Measurements from ENCODE around the gene PPP1R12B.
"Not testable (repeated sequence)": the region's sequence is repeated elsewhere in the genome, so short reads cannot be mapped to it uniquely, and the experiment has no call there.

The PPP1R12B gene

DNA sequence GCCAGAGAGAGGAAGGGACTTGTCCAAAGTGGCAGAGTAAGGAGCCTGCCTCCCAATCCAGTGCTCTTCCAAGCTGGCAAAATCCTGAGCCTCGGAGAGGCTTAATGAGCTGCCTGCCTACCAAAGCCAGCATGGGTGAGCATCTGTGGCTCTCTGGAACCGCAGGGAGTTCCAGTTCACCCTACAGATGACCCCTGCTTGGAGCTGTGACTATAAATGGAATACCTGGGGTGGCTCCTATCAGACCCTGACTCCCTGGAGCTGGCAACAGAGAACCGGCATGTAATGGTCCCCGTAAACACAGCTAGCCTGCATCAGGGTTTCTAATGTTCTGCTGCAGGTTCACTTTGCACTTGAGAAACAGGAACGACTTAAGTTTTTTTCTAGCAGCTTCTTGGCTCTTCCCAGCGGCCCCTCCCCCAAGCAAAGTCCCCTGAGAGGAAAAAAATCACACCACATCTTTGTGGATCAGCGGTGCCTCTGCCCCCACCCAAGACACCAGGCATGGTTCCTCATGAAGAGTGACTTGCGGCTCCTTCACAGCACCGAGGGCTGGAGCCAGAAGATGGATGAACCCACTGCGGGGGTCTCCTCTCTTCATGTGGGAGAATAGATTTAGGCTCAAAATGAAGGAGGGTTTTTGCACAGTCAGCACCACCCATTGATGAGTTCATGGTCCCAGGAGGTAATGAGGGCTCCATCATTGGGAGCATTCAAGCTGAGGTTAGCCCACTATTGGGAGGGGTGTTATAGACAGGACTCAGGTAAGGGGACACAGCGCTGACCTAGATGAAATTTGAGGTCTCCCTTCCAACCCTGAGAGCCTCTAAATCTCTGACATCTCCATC, 282.8 kb downstream of the PPP1R12B start:
- Mint-ChIP-seq H3K27ac (no peak overlapping the region), H3K27me3 (peaks cover 44% of the 10 kb centered on the region), H3K36me3 (ENCODE audit: low read depth) (no peaks in the 10 kb centered on the region), H3K9me3 (no peaks in the 10 kb centered on the region), H3K4me3 (no peak overlapping the region), H3K4me1 (ENCODE audit: low read depth) (peaks cover 40% of the 10 kb centered on the region)
- DNase-seq, result no peak

DNA sequence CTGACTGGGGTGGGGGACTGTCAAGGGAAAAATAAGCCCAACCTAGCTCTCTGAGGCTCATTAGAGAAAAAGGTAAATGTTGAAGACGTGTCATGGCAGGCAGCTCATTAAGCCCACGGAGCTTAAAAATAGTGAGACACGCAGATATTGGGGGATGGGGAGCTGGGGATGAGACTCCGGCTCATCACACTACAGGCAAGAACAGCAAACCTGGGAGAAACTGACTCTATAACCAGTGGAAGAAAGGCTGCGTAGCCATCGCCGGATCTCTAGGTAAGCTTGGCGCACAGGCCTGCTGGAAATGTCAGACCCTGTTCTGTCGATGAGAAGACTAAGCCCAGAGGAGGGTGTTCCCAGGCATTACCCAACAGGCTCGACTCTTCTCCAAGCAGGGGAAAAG, 283.7 kb downstream of the PPP1R12B start:
- Mint-ChIP-seq H3K9me3 (no peaks in the 10 kb centered on the region), H3K4me1 (ENCODE audit: low read depth) (peaks cover 37% of the 10 kb centered on the region), H3K27me3 (peaks cover 47% of the 10 kb centered on the region), H3K36me3 (ENCODE audit: low read depth) (no peaks in the 10 kb centered on the region), H3K27ac (no peak overlapping the region), H3K4me3 (no peak overlapping the region)
- DNase-seq, result no peak

DNA sequence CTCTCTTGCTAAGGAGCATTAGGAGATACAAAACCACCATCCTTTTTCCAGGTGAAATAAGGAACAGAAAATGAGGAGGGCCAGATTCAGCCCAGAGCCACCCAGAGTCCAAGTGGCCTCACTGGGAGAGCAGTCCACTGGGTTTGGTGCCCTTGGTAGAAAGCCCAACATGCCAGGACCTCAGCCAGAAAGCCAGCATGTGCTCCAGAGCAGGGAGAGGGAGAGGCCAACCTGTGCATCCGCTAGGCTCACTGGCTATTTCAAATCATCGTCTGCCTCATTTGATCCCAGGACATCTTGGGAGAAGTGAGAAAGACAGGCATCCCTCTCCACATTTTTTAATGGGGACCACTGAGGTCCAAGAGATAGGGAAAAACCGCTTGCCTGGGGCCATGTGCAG, 287.7 kb downstream of the PPP1R12B start:
- H3K4me1 Mint-ChIP-seq (ENCODE audit: low read depth); H3K9me3 Mint-ChIP-seq; H3K4me3 Mint-ChIP-seq; H3K27ac Mint-ChIP-seq; DNase-seq; H3K36me3 Mint-ChIP-seq (ENCODE audit: low read depth): not testable (repeated sequence)
- H3K27me3 Mint-ChIP-seq, result peaks cover 63% of the 10 kb centered on the region

DNA sequence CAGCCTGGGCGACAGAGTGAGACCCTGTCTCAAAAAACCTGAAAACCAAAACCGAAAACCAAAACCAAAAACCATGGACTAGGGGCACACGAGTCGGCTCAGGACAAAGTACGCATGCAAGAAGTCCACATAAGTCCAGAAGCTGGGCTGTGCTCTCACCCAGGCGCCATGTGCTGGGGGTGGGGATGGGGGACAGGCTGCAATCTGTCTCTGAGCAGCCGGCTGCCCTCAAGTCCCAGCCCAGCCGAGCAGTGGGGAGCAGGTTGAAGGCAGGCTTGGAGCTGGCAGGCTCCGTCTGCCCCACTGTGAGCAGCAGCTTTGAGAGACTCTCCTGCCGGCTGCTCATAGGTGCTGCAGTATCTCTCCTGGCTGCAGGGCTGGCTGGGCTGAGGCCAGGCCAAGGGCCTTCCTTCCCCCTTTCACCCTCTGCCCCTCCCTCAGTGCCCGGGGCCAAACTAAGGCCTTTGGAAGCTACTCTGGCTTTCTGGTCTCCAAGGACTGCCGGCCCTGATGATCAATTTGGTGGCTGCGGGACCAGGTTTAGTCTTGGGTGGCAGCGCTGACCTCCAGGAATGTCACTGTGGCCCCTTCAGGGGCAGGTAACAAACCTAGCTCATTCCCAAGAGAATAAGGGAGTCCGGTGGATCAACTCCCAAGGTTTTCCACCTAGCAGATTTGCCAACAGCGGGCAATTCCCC, 289.0 kb downstream of the PPP1R12B start:
- DNase-seq; H3K9me3 Mint-ChIP-seq; H3K4me1 Mint-ChIP-seq (ENCODE audit: low read depth); H3K4me3 Mint-ChIP-seq; H3K36me3 Mint-ChIP-seq (ENCODE audit: low read depth); H3K27ac Mint-ChIP-seq: not testable (repeated sequence)
- H3K27me3 Mint-ChIP-seq, result peaks cover 65% of the 10 kb centered on the region

DNA sequence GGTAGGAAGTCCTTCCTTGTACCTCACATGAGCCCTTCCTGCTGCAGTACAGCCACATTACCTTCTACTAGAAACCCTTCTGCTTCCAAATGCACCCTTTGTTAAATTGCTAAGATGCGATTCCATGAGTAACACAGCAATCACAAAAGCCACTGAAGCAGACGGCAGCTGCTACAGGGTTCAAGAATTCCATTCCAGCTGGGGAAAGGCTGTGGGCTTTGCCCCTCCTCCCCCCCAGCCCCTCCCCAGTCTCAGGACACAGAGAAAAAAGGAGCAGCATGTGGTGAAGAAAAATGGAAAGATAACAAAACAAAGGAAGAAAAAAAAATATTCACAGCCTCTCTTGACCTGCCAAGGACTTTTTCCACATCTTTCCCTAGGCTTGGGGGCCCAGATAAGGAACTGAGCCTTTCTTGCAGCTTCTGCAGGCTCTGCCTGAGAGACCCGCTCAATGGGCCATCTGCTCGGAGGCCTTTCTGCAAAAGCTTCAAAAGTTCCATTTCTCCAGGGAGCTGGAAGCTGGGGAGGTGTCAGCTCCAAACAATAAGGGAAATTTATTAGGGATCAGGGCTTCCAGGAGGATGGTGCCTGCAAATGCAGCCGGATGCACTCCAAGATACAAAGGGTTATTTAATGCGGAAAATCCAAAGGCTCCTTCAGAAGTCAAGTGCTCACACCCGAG, 289.7 kb downstream of the PPP1R12B start:
- Mint-ChIP-seq H3K27ac (no peak overlapping the region), H3K9me3 (no peaks in the 10 kb centered on the region)

DNA sequence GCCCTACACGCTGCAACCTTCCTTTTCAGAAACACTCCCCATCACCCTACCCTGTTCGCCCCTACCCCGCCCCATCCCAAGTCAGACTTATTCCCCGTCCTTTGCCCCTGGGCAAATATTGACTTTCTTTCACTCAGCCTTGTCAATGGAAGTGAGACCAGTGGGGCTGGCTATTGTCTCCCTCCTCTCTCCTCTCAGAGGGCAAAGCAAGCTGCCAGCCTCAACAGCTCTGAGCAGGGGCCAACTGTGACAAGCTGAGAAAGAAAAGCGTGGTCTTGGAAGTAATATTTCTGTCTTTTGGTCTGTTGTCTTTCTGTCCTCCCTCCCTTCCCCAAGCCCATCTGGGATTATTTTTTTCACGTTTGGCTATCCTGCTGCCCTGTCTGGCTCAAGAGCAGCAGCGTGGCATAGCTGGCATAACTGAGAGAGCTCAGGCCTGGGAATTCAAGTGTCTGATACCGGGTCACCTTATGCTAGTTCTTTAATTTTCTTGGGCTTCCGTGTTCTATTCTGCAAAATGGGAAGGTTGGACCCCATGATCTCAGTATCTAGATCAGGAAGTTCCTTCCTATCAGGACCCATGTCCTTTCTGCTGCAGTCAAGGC, 290.3 kb downstream of the PPP1R12B start:
- H3K9me3 Mint-ChIP-seq; H3K4me3 Mint-ChIP-seq; DNase-seq; H3K36me3 Mint-ChIP-seq (ENCODE audit: low read depth); H3K27ac Mint-ChIP-seq: not testable (repeated sequence)
- Mint-ChIP-seq H3K27me3 (peaks cover 72% of the 10 kb centered on the region), H3K4me1 (ENCODE audit: low read depth) (peaks cover 15% of the 10 kb centered on the region)

More for the DNA sequence above, 289.7 kb downstream of the PPP1R12B start:
- Mint-ChIP-seq H3K27me3 (peaks cover 66% of the 10 kb centered on the region), H3K4me1 (ENCODE audit: low read depth) (peaks cover 11% of the 10 kb centered on the region), H3K4me3 (no peak overlapping the region), H3K36me3 (ENCODE audit: low read depth) (no peaks in the 10 kb centered on the region)
- DNase-seq, result no peak

DNA sequence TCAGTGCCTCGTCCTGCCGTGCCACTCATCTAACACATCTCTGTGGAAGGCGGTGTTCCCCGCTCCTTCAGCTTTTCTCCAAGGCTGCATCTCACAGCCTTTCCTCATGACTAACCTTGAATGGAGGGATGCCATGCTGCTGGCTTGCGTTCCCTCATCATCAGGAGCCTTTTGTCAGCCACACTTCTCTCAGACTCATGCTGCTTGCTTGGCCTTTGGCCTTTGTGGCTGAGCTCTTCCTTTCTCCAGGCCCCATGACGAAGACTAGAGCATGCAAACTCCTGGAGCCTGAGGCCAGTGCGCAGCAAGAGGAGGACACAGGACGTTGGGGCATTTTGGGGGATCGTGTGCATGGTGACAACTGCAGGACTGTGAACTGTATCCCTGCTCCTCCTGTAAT, 291.0 kb downstream of the PPP1R12B start:
- DNase-seq, result no peak
- no peak overlapping the region for H3K4me3 Mint-ChIP-seq
- H3K36me3 Mint-ChIP-seq (ENCODE audit: low read depth), result no peaks in the 10 kb centered on the region
- no peaks in the 10 kb centered on the region for H3K9me3 Mint-ChIP-seq
- peaks cover 75% of the 10 kb centered on the region for H3K27me3 Mint-ChIP-seq
- H3K27ac Mint-ChIP-seq, result no peak overlapping the region
- peaks cover 22% of the 10 kb centered on the region for H3K4me1 Mint-ChIP-seq (ENCODE audit: low read depth)

DNA sequence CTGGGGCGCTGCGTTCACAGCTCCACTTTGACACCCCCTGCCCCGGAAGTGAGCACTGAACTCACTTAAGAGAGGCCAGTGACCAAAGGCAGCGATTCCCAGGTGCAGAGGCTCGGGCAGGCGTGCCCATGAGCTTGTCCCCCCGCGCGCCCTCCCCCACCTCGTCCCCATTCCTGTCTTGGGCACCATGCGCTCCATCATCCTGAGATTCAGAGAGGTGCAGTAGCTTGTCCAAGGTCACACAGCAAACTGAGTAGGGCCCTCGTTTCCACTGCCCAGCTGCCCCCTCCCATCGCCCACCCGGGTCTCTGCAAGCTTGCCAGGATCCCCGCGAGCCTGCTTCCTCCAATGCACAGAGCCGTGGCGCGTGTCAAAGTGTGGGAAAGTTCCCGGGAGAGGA, 293.7 kb downstream of the PPP1R12B start:
- DNase-seq, result no peak
- peaks cover 25% of the 10 kb centered on the region for H3K4me1 Mint-ChIP-seq (ENCODE audit: low read depth)
- H3K27me3 Mint-ChIP-seq, result peaks cover 87% of the 10 kb centered on the region
- H3K27ac Mint-ChIP-seq, result no peak overlapping the region
- H3K9me3 Mint-ChIP-seq, result no peaks in the 10 kb centered on the region
- H3K4me3 Mint-ChIP-seq, result peak overlapping the region; percentile 54
- H3K36me3 Mint-ChIP-seq (ENCODE audit: low read depth), result no peaks in the 10 kb centered on the region

All from activated T-cell treated with anti-CD3 and anti-CD28 coated beads, Interleukin-2, amount 50 U/mL, for 24 hours (primary cell).